Activated T-cell treated with anti-CD3 and anti-CD28 coated beads, Interleukin-2, amount 50 U/mL, for 4 hours (primary cell): ENCODE data around the gene AQP9. TPM values are rescaled to one million over a fixed set of nuclear protein-coding genes. Genes with fewer than 3 reads are reported as not detected.

Source experiments
- total RNA-seq, 3 donors: library from RNA; stranded (reverse); gene quantifications; one replicate each; pipeline ENCODE4 v1.2.1, GENCODE V29; 2021

The AQP9 gene
- total RNA-seq, 3 donors from 2014 or later, result 0.26 to 0.99 (median 0.60) TPM

Other genes starting within 250 kb of the AQP9 start
- gene ALDH1A2, start 72.7 kb upstream of the AQP9 start, total RNA-seq, result 1 to 10 TPM in 1 of 3 donors, under 1 TPM in 2; 0.38 to 2.3 (median 0.53) TPM